Umbilical cord (tissue), 2 donors: ENCODE results near the gene ODF2L. TPM values are rescaled to one million over a fixed set of nuclear protein-coding genes. Genes with fewer than 3 reads are reported as not detected.
"Not testable (repeated sequence)": the region's sequence is repeated elsewhere in the genome, so short reads cannot be mapped to it uniquely, and the experiment has no call there.

ENCODE experiments used
- DNase-seq: peaks from one replicate; pipeline ENCODE4 v3.0.0-alpha.2; 2015; ENCODE audit warnings: low spot score
- total RNA-seq: library from RNA; depleted of rRNA; stranded (reverse); fragments of >200 nt; gene quantifications from one replicate; pipeline ENCODE4 v1.2.3, GENCODE V29; 2014; ENCODE audit warnings: low replicate concordance; ENCODE audit not compliant: insufficient read depth

The ODF2L gene
- total RNA-seq, 1 donor from 2014 or later: 40.9 TPM

GRCh38 chr1:86387916-86388627 is 8.1 kb downstream of the ODF2L start:
- DNase-seq: no peak

- no peak for DNase-seq
Measured at GRCh38 chr1:86382878-86383277, 13.2 kb downstream of the ODF2L start.

DNA sequence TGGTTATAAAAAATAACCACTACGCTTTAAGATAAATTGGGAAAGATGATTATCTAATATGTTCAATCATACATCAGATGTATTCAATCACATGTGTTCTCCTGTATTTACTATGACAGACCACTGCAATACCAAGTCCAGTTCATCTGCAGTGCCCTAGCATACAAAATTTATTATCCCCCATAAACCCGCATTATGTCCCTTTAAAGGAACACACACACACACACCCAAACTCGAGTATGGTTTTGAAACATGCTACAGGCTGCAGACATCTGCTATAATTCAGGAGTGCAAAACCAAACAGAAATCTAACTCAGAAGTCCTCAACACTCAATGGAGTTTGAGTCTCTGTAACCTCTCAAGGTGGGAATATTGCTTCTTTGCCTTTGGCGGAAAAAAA is 14.9 kb downstream of the ODF2L start:
- DNase-seq: peak; percentile 34

DNA sequence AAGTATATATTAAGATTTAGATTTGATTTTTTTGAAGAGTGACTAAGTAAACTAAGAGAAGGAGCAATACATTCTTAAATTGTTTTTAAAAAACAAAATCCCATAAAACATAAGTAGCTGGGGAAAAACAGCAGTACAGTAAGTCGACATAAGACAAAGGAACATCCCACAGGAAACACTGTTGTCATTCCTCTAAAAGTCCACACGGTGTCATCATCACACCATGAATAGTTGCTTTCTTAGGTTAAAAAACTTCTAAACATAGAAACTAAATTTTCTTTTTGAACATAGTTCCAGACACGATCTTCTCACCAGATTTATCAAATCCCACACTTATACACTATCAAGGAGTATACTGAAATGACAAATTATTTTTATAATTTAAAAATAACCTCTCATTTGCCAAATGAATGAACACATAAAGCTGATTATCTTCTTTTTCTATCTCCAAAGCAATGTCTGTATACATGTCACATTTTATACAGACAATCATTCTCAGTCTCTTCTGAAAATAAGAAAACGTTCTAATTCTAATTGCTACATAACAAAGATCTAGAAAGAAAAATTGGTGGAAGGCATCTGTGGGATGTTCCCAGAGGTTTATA is 15.8 kb downstream of the ODF2L start:
- DNase-seq: peak; percentile 82

GRCh38 chr1:86378813-86379212 is 17.3 kb downstream of the ODF2L start:
- no peak for DNase-seq

DNA sequence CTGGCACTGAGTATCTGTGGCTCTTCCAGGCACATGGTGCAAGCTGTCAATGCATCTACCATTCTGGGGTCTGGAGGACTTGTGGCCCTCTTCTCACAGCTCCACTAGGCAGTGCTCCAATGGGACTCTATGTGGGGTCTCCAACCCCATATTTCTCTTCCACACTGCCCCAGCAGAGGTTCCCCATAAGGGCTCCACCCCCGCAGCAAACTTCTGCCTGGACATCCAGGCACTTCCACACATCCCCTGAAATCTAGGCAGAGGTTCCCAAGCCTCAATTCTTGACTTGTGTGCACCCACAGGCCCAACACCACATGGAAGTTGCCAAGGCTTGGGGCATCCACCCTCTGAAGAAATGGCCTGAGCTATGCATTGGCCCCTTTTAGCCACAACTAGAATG is 18.8 kb downstream of the ODF2L start:
- DNase-seq: no peak

- DNase-seq: no peak
Measured at GRCh38 chr1:86375688-86376087, 20.4 kb downstream of the ODF2L start.

DNA sequence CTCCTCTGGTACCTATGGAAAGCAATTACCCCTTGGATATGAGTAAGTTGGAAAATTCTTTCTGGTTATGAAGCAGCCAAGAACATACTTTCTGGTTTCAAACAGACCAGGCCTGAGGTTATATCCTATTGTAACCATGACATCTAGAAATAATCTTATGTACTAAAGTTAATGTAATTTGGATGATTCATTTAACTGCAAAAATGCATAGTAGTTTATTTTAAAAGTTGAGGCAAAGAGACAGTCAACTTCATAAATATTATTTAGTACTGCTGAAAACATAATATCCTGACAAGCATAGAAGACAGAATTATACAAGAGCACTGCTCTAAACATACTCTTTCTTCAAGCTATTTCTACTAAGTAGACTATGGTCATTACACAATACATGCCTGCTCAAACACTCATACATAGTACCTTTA is 25.5 kb downstream of the ODF2L start:
- peak; percentile 37 for DNase-seq

DNA sequence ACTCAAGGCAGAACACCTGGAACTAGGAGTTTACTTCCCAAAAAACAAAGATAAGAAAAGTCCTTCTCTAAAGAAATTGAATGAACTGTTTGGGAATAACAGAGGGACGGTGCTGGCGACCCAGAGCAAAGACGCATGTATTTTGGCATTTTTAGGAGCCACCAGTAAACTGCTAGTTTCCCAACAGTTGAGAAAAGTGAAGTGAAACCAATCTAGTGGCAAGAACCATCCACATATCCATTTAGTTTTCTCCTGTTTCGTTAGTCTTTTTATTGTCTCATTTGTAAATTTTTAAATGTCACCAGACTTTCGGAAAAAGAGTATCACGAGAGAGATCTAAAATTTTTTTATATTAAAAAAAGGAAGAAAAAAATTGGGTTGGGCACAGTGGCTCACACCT is 30.2 kb downstream of the ODF2L start:
- no peak for DNase-seq

- DNase-seq: no peak
Measured at GRCh38 chr1:86362807-86363206, 33.3 kb downstream of the ODF2L start.

- peak; percentile 65 for DNase-seq
Measured at GRCh38 chr1:86357796-86358195, 38.3 kb downstream of the ODF2L start.

- peak; percentile 24 for DNase-seq
Measured at GRCh38 chr1:86356247-86356646, 39.9 kb downstream of the ODF2L start.

DNA sequence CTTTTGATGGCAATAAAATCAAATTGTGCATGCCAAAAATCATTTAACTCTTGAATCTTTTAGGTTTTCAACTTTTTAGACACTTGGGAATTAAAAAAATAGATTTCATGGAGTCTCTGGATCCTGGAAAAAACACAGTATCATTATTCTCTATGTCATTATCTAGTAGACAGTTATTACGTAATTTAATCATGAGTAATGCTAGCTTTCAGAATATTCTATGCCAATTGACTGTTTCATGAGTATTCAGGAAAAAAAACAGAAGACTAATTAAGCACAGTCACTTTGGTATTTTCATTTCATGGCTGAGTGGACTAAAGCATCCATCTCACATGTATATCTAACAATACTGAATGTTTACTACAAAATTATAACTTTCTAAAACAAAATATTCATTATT is 44.0 kb downstream of the ODF2L start:
- no peak for DNase-seq

GRCh38 chr1:86350230-86350629 is 45.9 kb downstream of the ODF2L start:
- DNase-seq: not testable (repeated sequence)

- no peak for DNase-seq
Measured at GRCh38 chr1:86346388-86346787, 49.7 kb downstream of the ODF2L start.

DNA sequence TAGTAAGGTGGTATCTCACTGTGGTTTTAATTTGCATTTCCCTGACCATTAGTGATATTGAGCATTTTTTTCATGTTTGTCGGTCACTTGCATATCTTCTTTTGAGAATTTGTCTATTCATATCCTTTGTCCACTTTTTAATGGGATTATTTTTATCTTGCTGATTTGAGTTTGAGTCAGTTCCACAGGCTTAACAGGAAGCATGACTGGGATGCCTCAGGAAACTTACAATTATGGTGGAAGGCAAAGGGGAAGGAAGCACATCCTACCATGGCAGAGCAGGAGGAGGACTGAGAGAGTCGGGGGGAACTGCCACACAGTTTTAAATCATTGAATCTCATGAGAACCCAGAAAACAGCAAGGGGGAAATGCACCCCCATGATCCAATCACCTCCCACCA is 51.1 kb downstream of the ODF2L start:
- no peak for DNase-seq

DNA sequence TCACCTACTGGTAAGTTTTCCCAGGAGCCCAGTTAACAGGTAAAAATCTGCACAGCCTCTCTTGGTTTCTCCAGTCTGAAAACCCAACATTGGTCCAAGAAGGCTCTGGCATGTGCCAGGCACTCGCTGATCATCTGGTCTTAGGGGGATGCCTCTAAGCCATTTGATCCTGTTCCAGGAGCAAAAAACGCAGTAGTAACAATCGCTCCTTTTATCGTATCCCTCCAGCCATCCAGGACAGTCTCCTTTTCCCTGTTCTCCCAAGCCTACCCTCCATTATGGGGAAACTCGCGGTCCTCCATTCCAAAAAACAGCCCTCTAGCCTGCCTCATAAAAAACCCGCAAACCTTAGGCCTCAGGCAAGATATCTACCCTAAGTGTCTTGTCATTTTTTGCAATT is 56.2 kb downstream of the ODF2L start:
- no peak for DNase-seq

GRCh38 chr1:86339014-86339812 is 56.9 kb downstream of the ODF2L start:
- peak; percentile 79 for DNase-seq

GRCh38 chr1:86335916-86336315 is 60.2 kb downstream of the ODF2L start:
- DNase-seq: no peak

GRCh38 chr1:86325264-86325663 is 70.9 kb downstream of the ODF2L start:
- no peak for DNase-seq

DNA sequence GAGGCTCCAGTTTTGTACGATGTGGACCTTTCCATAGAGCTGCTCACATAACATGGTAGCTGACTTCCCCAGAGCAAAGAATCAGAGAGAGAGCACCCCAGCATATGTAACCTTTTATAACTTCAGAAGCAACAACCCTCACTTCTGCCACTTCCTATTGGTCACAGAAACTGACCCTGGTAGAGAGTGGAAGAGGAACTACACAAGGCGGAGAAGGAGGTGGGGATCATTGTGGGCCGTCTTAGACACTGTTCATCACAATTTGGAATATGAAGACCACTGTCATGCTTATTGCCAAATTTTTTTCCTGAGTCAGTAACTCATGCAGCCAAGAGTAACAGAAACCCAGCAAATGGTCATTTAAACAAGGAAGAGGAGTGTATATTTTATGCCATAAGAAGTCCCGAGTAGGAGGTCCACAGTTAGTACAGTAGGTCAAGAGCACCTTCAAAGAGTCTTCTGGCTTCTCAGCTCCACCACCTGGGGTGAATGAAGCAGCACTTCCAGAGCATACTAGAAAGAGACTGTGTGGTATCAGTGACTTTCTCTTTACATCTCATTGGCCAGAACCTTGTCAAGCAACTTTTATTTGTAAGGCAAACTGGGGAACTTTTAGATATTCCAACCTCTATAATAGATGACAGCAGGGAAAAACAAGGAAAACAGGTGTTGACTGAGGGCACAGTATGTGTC is 71.8 kb downstream of the ODF2L start:
- no peak for DNase-seq

DNA sequence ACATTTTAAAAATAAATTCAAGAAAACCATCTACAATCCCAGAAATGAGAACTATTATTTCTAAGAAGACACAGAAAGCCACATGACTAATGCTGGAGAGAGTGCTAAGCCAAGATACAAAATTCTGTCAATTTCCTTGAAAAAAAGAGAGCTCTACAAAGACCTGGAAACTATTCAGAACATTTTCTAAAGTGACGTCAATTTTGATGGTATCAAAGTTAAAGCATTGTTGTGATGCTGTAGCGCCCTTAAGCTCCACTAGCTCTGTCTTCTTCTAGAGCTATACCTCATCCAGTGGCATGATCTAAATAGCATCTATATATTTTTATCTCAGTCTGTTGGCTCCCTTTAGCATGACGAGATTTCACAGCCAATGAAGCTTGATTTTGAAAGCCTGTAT is 73.9 kb downstream of the ODF2L start:
- no peak for DNase-seq
